Stomach (tissue), 4 donors: Measurements from ENCODE around the gene KRTAP26-1.

ENCODE experiments used
- CTCF ChIP-seq, 7 experiments: fragments of 450-650 bp in 4 of 7; fragments of 200-600 bp in 3 of 7; sonication (generic) in 3 of 7; IDR thresholded peaks; one replicate each; pipeline ENCODE4 v1.5.1; 2016 to 2019; ENCODE audit warnings: antibody characterized with exemption in 7 of 7, control low read depth in 2 of 7, mild to moderate bottlenecking in 1 of 7
- POLR2A ChIP-seq, 4 donors: fragments of 450-650 bp; IDR thresholded peaks; one replicate each; pipeline ENCODE4 v1.6.1; 2016; ENCODE audit warnings: antibody characterized with exemption in 4 of 4, control low read depth in 2 of 4, mild to moderate bottlenecking in 1 of 4, moderate library complexity in 1 of 4
- POLR2AphosphoS5 ChIP-seq, 3 donors: sonication (generic); formaldehyde crosslinking; IDR thresholded peaks; one replicate each; pipeline ENCODE4 v1.6.1; 2016; ENCODE audit warnings: antibody characterized with exemption in 3 of 3

GRCh38 chr21:30289215-30289614 lies 30.9 kb downstream of the KRTAP26-1 start, which contains the start of gene KRTAP25-1:
- TF ChIP-seq CTCF (IDR thresholded peaks at IDR 0.05) (no peak), POLR2AphosphoS5 (IDR thresholded peaks at IDR 0.05) (no peak), POLR2A (IDR thresholded peaks at IDR 0.05) (no peak)
